CD14-positive monocyte (primary cell): ENCODE data around the gene RNF220. TPM values are rescaled to one million over a fixed set of nuclear protein-coding genes. Genes with fewer than 3 reads are reported as not detected.

Source experiments
- DNase-seq, 3 donors: peaks; one replicate each; pipeline ENCODE4 v3.0.0-alpha.2; 2011 to 2022
- H2AFZ ChIP-seq: 2 replicates; pipeline ENCODE4 v1.6.0; 2012; ENCODE audit warnings: mild to moderate bottlenecking, low read depth, low read length, inconsistent platforms; ENCODE audit not compliant: insufficient read depth, poor library complexity, severe bottlenecking
- H3K27ac ChIP-seq, 2 donors: 1 replicate in 1 of 2; 2 replicates in 1 of 2; pipeline ENCODE4 v1.5.1; 2012 to 2013; ENCODE audit warnings: low read length in 2 of 2, control low read depth in 1 of 2, inconsistent platforms in 1 of 2, low read depth in 1 of 2, mild to moderate bottlenecking in 1 of 2
- H3K27me3 ChIP-seq, 2 donors: one replicate each; pipeline versions ENCODE4 v1.6.0 to v1.6.1; 2011 to 2013; ENCODE audit warnings: low read length in 2 of 2; ENCODE audit not compliant: control insufficient read depth in 2 of 2, insufficient read depth in 2 of 2
- H3K36me3 ChIP-seq, 2 donors: replicated peaks in 1 of 2; 1 replicate in 1 of 2; 2 replicates in 1 of 2; pipeline versions ENCODE4 v1.5.1 to v1.6.1; 2012 to 2013; ENCODE audit warnings: low read length in 2 of 2, control low read depth in 1 of 2, inconsistent platforms in 1 of 2, mild to moderate bottlenecking in 1 of 2; ENCODE audit not compliant: insufficient read depth in 2 of 2, control insufficient read depth in 1 of 2
- H3K4me1 ChIP-seq, 2 donors: 1 replicate in 1 of 2; 2 replicates in 1 of 2; pipeline versions ENCODE4 v1.5.1 to v1.6.1; 2012 to 2013; ENCODE audit warnings: low read length in 2 of 2, control low read depth in 1 of 2, inconsistent platforms in 1 of 2, mild to moderate bottlenecking in 1 of 2, moderate library complexity in 1 of 2; ENCODE audit not compliant: insufficient read depth in 2 of 2, control insufficient read depth in 1 of 2
- H3K4me2 ChIP-seq: replicated peaks from 2 replicates; pipeline ENCODE3; 2012; ENCODE audit warnings: low read length, moderate library complexity, mild to moderate bottlenecking; ENCODE audit not compliant: poor library complexity, severe bottlenecking; ENCODE audit errors: extremely low read depth
- H3K4me3 ChIP-seq, 3 experiments: fragments of 200-600 bp in 1 of 3; sonication (generic) in 1 of 3; replicated peaks in 1 of 3; 1 replicate in 2 of 3; 2 replicates in 1 of 3; pipeline ENCODE4 v1.5.1; 2011 to 2013; ENCODE audit warnings: low read length in 3 of 3, mild to moderate bottlenecking in 3 of 3, control low read depth in 2 of 3, low read depth in 2 of 3, inconsistent platforms in 1 of 3, moderate library complexity in 1 of 3
- H3K79me2 ChIP-seq: 2 replicates; pipeline ENCODE4 v1.6.0; 2012; ENCODE audit warnings: mild to moderate bottlenecking, control low read depth, inconsistent platforms, low read length, moderate library complexity; ENCODE audit not compliant: insufficient read depth
- H3K9ac ChIP-seq: 2 replicates; pipeline ENCODE4 v1.6.0; 2017; ENCODE audit warnings: low read length, mild to moderate bottlenecking; ENCODE audit not compliant: insufficient read depth, poor library complexity, severe bottlenecking
- H3K9me3 ChIP-seq, 2 donors: replicated peaks in 1 of 2; 1 replicate in 1 of 2; 2 replicates in 1 of 2; pipeline versions ENCODE4 v1.5.1 to v1.6.1; 2012 to 2013; ENCODE audit warnings: low read length in 2 of 2, control low read depth in 1 of 2; ENCODE audit not compliant: control insufficient read depth in 1 of 2, insufficient read depth in 1 of 2
- H4K20me1 ChIP-seq: 2 replicates; pipeline ENCODE4 v1.6.0; 2012; ENCODE audit warnings: mild to moderate bottlenecking, low read length, control low read depth, moderate library complexity; ENCODE audit not compliant: insufficient read depth
- H3K27ac Mint-ChIP-seq, 7 donors: one replicate each; pipeline ENCODE4 v1.8.0; 2020; ENCODE audit warnings: mild to moderate bottlenecking in 7 of 7, mixed read lengths in 7 of 7, moderate library complexity in 6 of 7, inconsistent platforms in 2 of 7
- H3K27me3 Mint-ChIP-seq, 3 donors: one replicate each; pipeline ENCODE4 v1.8.0; 2021 to 2022; ENCODE audit warnings: low read depth in 3 of 3, mild to moderate bottlenecking in 3 of 3, mixed read lengths in 3 of 3, moderate library complexity in 3 of 3, inconsistent platforms in 1 of 3
- H3K36me3 Mint-ChIP-seq, 2 donors: one replicate each; pipeline ENCODE4 v1.8.0; 2020; ENCODE audit warnings: mixed read lengths in 2 of 2, inconsistent platforms in 1 of 2, mild to moderate bottlenecking in 1 of 2
- H3K4me1 Mint-ChIP-seq: one replicate; pipeline ENCODE4 v1.8.0; 2020; ENCODE audit warnings: mild to moderate bottlenecking, mixed read lengths
- H3K4me3 Mint-ChIP-seq, 2 donors: one replicate each; pipeline ENCODE4 v1.8.0; 2020; ENCODE audit warnings: mild to moderate bottlenecking in 2 of 2, mixed read lengths in 2 of 2, moderate library complexity in 1 of 2
- H3K9me3 Mint-ChIP-seq, 7 donors: one replicate each; pipeline ENCODE4 v1.8.0; 2020 to 2022; ENCODE audit warnings: mixed read lengths in 7 of 7, mild to moderate bottlenecking in 6 of 7, moderate library complexity in 6 of 7, inconsistent platforms in 2 of 7
- CTCF ChIP-seq: fragments of 200-600 bp; IDR thresholded peaks from one replicate; pipeline ENCODE4 v1.8.0; 2022; ENCODE audit warnings: antibody characterized with exemption, mild to moderate bottlenecking
- WGBS: methylation state at CpG from one replicate; pipeline ENCODE4 v1.1.5; 2013; ENCODE audit warnings: missing lambda C conversion rate; ENCODE audit not compliant: insufficient coverage; 5-methylcytosine and 5-hydroxymethylcytosine counted together
- intact Hi-C, 2 donors: fragments of 100-400 bp; cut with micrococcal nuclease; formaldehyde crosslinking; loops; one replicate each; pipeline versions ENCODE4 v1.15.0 to v1.15.1; 2023
- polyA plus RNA-seq, 3 donors: library from polyadenylated mRNA; depleted of rRNA in 1 of 3; unstranded in 2 of 3; stranded (reverse) in 1 of 3; fragments of 300-500 nt in 2 of 3; fragments of >200 nt in 1 of 3; fragmentation: Illumina TruSeq in 2 of 3; gene quantifications; 1 replicate in 2 of 3; 2 replicates in 1 of 3; pipeline ENCODE4 v1.2.3, GENCODE V29; 2012 to 2021

The RNF220 gene
- polyA plus RNA-seq, 3 donors: 39.4 to 133 (median 49.4) TPM

DNA sequence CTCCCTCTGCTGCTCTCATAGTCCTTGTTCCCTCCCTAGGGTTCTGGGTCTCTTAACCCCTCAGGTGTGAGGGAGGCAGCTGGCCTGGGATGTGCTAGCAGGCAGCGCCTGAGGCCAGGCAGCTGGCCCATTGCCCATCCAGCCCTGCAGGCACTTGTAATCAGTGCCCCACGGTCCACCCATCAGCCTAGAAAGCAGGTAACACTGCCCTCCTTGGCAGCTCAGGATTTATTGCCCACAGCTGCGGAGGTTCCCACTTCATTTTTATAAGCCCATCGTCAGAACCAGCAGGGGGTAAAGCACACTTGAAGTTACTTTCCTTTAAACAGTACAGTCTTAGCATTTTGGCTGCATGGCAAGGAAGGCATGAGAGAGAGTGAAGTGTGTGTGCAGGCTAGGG lies 198.7 kb downstream of the RNF220 start:
- no peaks in the 10 kb centered on the region for H3K36me3 ChIP-seq
- no peak overlapping the region for H2AFZ ChIP-seq
- TF ChIP-seq CTCF: no peak
- H3K9me3 ChIP-seq: no peaks in the 10 kb centered on the region
- no peak overlapping the region for H3K27ac Mint-ChIP-seq
- H3K4me3 ChIP-seq: no peak overlapping the region
- H3K4me2 ChIP-seq: no peak overlapping the region
- H3K79me2 ChIP-seq: no peaks in the 10 kb centered on the region
- no peak for DNase-seq
- peaks cover 0 to 3% (median 0%) of the 10 kb centered on the region in 3 donors for H3K27me3 Mint-ChIP-seq
- 68% methylated on average over 3 of the region's 4 CpGs for WGBS
- peaks cover 4% of the 10 kb centered on the region for H3K4me1 Mint-ChIP-seq
- no peaks in the 10 kb centered on the region for H3K36me3 Mint-ChIP-seq
- no peaks in the 10 kb centered on the region for H3K4me1 ChIP-seq
- H4K20me1 ChIP-seq: no peaks in the 10 kb centered on the region
- H3K9me3 Mint-ChIP-seq: peaks cover 0 to 4% (median 0%) of the 10 kb centered on the region in 7 donors
- no peak overlapping the region for H3K27ac ChIP-seq
- no peaks in the 10 kb centered on the region for H3K27me3 ChIP-seq
- no peak overlapping the region for H3K4me3 Mint-ChIP-seq
- intact Hi-C loops: no loop called here
- H3K9ac ChIP-seq: no peak overlapping the region

DNA sequence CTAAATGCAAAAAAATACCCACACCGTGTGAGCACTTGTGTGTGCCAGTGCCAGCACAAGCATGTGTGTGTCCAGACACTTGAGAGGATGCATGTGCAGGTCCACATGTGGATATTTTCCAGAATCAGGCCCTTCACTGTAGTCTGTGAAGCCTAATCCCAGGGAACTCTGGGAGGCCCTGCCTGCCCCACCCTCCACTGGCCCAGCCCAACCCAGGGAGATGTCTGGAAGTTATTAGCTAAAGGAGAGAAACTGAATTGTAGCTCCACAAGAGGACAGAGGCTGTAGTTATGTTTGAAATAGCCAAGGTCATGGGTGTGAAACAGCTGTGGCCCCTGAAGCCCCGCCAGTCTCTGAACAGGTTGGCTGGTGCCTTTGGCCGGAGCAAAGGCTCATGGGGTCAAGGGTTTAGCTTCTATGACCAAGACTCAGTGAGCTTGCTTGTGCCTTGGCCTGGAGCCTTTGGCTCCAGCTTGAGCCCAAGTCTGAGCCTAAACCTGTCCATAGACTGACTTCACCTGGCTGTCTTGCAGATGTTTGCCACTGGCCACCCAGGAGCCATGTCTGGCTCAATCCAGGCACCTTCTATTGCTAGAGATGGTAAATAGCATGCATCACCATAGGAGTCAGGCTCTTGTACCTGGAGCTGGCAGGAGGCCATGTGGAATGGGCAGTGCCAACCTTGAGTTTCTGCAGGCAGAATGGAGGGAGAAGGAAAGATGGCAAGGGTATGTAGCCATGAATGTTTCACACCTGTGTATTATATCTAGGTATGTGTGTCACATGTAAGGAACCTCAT lies 199.3 kb downstream of the RNF220 start:
- H4K20me1 ChIP-seq: no peaks in the 10 kb centered on the region
- no peak overlapping the region for H3K4me2 ChIP-seq
- no peak overlapping the region for H3K4me3 ChIP-seq
- no peak for DNase-seq
- H3K36me3 Mint-ChIP-seq: no peaks in the 10 kb centered on the region
- peaks cover 0 to 3% (median 0%) of the 10 kb centered on the region in 3 donors for H3K27me3 Mint-ChIP-seq
- H3K27ac ChIP-seq: no peak overlapping the region
- no peak for TF ChIP-seq CTCF
- no peak overlapping the region for H3K27ac Mint-ChIP-seq
- H3K9me3 Mint-ChIP-seq: peaks cover 0 to 4% (median 0%) of the 10 kb centered on the region in 7 donors
- no peaks in the 10 kb centered on the region for H3K79me2 ChIP-seq
- intact Hi-C loops: no loop called here
- peaks cover 4% of the 10 kb centered on the region for H3K4me1 Mint-ChIP-seq
- 96% methylated on average over 3 of the region's 3 CpGs for WGBS
- H3K9me3 ChIP-seq: no peaks in the 10 kb centered on the region
- H3K36me3 ChIP-seq: no peaks in the 10 kb centered on the region
- no peak overlapping the region for H2AFZ ChIP-seq
- no peaks in the 10 kb centered on the region for H3K27me3 ChIP-seq
- no peak overlapping the region for H3K4me3 Mint-ChIP-seq
- no peaks in the 10 kb centered on the region for H3K4me1 ChIP-seq
- H3K9ac ChIP-seq: no peak overlapping the region
